ENCODE data around the gene SCN10A.
A peak's percentile ranks its signal among the peaks of the same experiment; 100 is the strongest.

The SCN10A gene

DNA sequence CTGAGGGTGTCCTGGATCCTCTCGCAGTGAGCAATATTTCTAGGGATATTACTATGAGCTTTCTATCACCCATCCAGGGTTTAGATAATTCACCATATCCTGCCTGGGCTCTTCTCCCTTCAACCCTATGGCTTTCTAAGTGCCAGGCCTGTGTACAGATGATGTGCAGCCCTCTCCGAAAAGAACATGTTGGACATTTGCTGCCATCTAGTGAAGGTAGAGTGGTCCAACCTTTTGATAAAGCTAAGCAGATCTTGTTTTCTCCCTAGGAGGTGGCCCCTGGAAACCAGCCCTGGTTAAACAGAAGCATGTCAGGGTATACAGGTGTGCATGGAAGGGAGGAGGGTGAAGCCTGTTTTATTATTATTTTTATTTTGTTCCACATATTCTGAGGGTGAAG lies 27.9 kb upstream of the SCN10A start:
- no peak for TF ChIP-seq ZNF70 (CRISPR knock-in tag; IDR thresholded peaks at IDR 0.05)
- TF ChIP-seq CSDC2 (CRISPR knock-in tag; IDR thresholded peaks at IDR 0.05): no peak
- no peak for TF ChIP-seq TCF4 (CRISPR knock-in tag; IDR thresholded peaks at IDR 0.05; ENCODE audit: borderline replicate concordance)
- TF ChIP-seq ZFP3 (CRISPR knock-in tag; IDR thresholded peaks at IDR 0.05): no peak
- TF ChIP-seq ESRRG (CRISPR knock-in tag; IDR thresholded peaks at IDR 0.05): no peak
- no peak for TF ChIP-seq POU6F1 (CRISPR knock-in tag; IDR thresholded peaks at IDR 0.05; ENCODE audit: borderline replicate concordance, low read depth)
- TF ChIP-seq BACH2 (CRISPR knock-in tag; IDR thresholded peaks at IDR 0.05; ENCODE audit: borderline replicate concordance): no peak
- TF ChIP-seq, protein P1, sequence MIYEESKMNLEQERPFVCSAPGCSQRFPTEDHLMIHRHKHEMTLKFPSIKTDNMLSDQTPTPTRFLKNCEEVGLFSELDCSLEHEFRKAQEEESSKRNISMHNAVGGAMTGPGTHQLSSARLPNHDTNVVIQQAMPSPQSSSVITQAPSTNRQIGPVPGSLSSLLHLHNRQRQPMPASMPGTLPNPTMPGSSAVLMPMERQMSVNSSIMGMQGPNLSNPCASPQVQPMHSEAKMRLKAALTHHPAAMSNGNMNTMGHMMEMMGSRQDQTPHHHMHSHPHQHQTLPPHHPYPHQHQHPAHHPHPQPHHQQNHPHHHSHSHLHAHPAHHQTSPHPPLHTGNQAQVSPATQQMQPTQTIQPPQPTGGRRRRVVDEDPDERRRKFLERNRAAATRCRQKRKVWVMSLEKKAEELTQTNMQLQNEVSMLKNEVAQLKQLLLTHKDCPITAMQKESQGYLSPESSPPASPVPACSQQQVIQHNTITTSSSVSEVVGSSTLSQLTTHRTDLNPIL (CRISPR knock-in tag; IDR thresholded peaks at IDR 0.05; ENCODE audit: low read depth): no peak
- no peak for TF ChIP-seq OSR1 (CRISPR knock-in tag; IDR thresholded peaks at IDR 0.05)
- ATAC-seq: peak; percentile 99

DNA sequence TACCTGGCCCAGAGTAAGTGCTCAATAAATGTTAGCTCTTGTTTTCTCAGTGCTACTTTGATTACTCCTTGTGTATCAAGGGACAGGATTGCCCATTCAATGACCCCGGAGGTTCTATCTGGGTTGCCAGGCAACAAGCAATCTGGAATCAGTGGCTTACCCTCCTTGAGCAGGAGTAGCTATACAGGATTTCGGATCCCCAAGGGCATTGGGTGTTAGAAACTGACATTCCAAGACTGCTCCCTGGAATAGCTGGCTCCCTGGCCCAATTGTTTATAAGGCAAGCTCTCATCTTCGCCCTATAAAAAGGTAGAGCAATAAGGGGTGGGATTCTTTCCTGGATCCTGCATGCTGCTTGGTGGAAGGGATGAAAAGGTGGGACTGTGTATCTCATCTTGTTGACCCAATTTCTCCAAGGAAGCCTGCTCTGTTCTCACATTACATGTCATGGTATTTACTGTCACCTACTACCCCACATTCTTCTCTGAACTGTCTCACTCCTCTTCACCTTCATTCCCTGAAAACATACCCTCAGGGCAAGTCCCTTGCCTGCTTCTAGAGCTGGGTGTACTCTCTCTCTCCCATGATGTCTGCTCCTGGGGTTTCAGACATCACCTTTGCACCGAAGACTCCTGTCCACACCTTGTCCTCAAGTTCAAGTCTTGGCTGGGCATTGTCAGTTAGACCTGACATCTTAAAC lies 26.4 kb upstream of the SCN10A start:
- no peak for ATAC-seq
- TF ChIP-seq ZFP30 (CRISPR knock-in tag; IDR thresholded peaks at IDR 0.05): no peak
- no peak for TF ChIP-seq ZC3H10 (CRISPR knock-in tag; IDR thresholded peaks at IDR 0.05)
- no peak for TF ChIP-seq RARB (CRISPR knock-in tag; IDR thresholded peaks at IDR 0.05)
- no peak for TF ChIP-seq ZNF8 (CRISPR knock-in tag; IDR thresholded peaks at IDR 0.05)
- TF ChIP-seq ISL1 (CRISPR knock-in tag; IDR thresholded peaks at IDR 0.05): no peak
- TF ChIP-seq BACH2 (CRISPR knock-in tag; IDR thresholded peaks at IDR 0.05; ENCODE audit: borderline replicate concordance): no peak
- no peak for TF ChIP-seq PATZ1 (CRISPR knock-in tag; IDR thresholded peaks at IDR 0.05; ENCODE audit: borderline replicate concordance)
- TF ChIP-seq POU6F1 (CRISPR knock-in tag; IDR thresholded peaks at IDR 0.05; ENCODE audit: borderline replicate concordance, low read depth): no peak
- TF ChIP-seq ZNF565 (CRISPR knock-in tag; conservative IDR thresholded peaks at IDR 0.05; ENCODE audit: low read depth): no peak
- no peak for TF ChIP-seq PPARA (CRISPR knock-in tag; IDR thresholded peaks at IDR 0.05; ENCODE audit: borderline replicate concordance)
- TF ChIP-seq TOX (CRISPR knock-in tag; IDR thresholded peaks at IDR 0.05; ENCODE audit: borderline replicate concordance): no peak
- TF ChIP-seq ZNF70 (CRISPR knock-in tag; IDR thresholded peaks at IDR 0.05): no peak

DNA sequence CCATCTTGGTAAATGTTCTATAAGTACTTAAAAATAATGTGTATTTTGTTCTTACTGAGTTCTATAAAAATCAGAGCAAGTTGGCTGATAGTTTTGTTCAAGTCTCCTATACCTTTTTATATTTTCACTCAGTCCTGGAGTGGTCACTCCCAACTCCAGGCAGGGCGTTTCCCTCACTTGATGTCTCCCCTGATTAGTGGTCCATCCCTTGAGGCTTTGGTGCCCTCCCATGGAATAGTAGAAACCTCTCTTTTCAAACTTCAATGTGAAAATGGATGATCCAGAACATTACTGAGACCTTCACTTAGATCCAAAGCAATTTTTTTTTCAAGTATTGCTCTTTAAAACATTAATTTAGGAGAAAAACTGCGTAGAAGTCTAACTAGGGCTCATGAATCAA lies 25.0 kb upstream of the SCN10A start:
- no peak for ATAC-seq
- TF ChIP-seq CSDC2 (CRISPR knock-in tag; IDR thresholded peaks at IDR 0.05) (no peak), PATZ1 (CRISPR knock-in tag; IDR thresholded peaks at IDR 0.05; ENCODE audit: borderline replicate concordance) (no peak)

DNA sequence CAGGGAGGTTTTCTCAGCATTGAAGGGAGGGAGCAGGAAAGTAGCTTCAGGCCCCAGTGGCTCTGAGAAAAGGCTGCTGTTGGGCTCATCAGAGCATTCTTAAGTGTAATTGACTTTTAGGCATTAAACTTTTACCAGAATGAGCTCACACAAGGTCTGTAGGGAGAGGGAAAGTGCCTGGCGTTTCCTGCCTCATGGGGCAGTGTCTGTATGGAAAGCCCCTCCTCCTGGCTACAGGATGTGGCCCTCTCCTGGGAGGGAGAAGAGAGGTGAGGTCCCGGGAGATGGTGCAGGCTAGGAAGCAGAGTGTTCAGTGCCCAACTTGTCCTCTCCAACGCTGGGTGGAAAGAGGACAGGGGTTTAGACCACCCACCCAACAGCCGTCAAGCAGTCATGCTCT lies 21.3 kb upstream of the SCN10A start:
- no peak for ATAC-seq
- TF ChIP-seq TSHZ2 (CRISPR knock-in tag; IDR thresholded peaks at IDR 0.05): no peak
- TF ChIP-seq TCF4 (CRISPR knock-in tag; IDR thresholded peaks at IDR 0.05; ENCODE audit: borderline replicate concordance): no peak
- TF ChIP-seq TOX (CRISPR knock-in tag; IDR thresholded peaks at IDR 0.05; ENCODE audit: borderline replicate concordance): no peak
- TF ChIP-seq ZNF8 (CRISPR knock-in tag; IDR thresholded peaks at IDR 0.05): no peak
- TF ChIP-seq BACH2 (CRISPR knock-in tag; IDR thresholded peaks at IDR 0.05; ENCODE audit: borderline replicate concordance): no peak
- TF ChIP-seq ESRRG (CRISPR knock-in tag; IDR thresholded peaks at IDR 0.05): no peak
- TF ChIP-seq CSDC2 (CRISPR knock-in tag; IDR thresholded peaks at IDR 0.05): no peak
- TF ChIP-seq SNAI2 (CRISPR knock-in tag; IDR thresholded peaks at IDR 0.05): no peak
- no peak for TF ChIP-seq PATZ1 (CRISPR knock-in tag; IDR thresholded peaks at IDR 0.05; ENCODE audit: borderline replicate concordance)
- no peak for TF ChIP-seq OSR1 (CRISPR knock-in tag; IDR thresholded peaks at IDR 0.05)
- TF ChIP-seq ZFP3 (CRISPR knock-in tag; IDR thresholded peaks at IDR 0.05): no peak
- no peak for TF ChIP-seq ISL1 (CRISPR knock-in tag; IDR thresholded peaks at IDR 0.05)
- TF ChIP-seq RARB (CRISPR knock-in tag; IDR thresholded peaks at IDR 0.05): no peak

All from SK-N-SH treated with all-trans-retinoic acid at 6 μM for 48 hours (cell line).